Aorta (tissue), 5 donors: Measurements from ENCODE around the gene VWA8. TPM values are rescaled to one million over a fixed set of nuclear protein-coding genes. Genes with fewer than 3 reads are reported as not detected.

Experiments used
- ATAC-seq: fragments of 200-7000 bp; cut with Tn5 transposase; one replicate; pipeline ENCODE4 v1.9.1; 2022; ENCODE audit warnings: moderate library complexity; ENCODE audit not compliant: low FRiP score
- DNase-seq, 2 donors: peaks; one replicate each; pipeline ENCODE4 v3.0.0-alpha.2; 2020
- H3K27ac ChIP-seq, 2 donors: one replicate each; pipeline ENCODE4 v1.5.1; 2013; ENCODE audit warnings: low read length in 2 of 2, mild to moderate bottlenecking in 2 of 2, moderate library complexity in 2 of 2, control low read depth in 1 of 2, inconsistent platforms in 1 of 2, low read depth in 1 of 2
- H3K27me3 ChIP-seq, 2 donors: one replicate each; pipeline ENCODE4 v1.6.1; 2013; ENCODE audit warnings: control low read depth in 1 of 2, low read length in 1 of 2, mild to moderate bottlenecking in 1 of 2, moderate library complexity in 1 of 2; ENCODE audit not compliant: insufficient read depth in 2 of 2, control insufficient read depth in 1 of 2
- H3K36me3 ChIP-seq, 2 donors: one replicate each; pipeline ENCODE4 v1.6.1; 2013; ENCODE audit warnings: control low read depth in 1 of 2, low read length in 1 of 2, mild to moderate bottlenecking in 1 of 2; ENCODE audit not compliant: insufficient read depth in 2 of 2, control insufficient read depth in 1 of 2
- H3K4me1 ChIP-seq, 2 donors: one replicate each; pipeline ENCODE4 v1.6.1; 2013; ENCODE audit warnings: low read length in 2 of 2, control low read depth in 1 of 2, mild to moderate bottlenecking in 1 of 2, moderate library complexity in 1 of 2; ENCODE audit not compliant: insufficient read depth in 2 of 2, control insufficient read depth in 1 of 2
- H3K4me3 ChIP-seq, 2 donors: one replicate each; pipeline ENCODE4 v1.5.1; 2013; ENCODE audit warnings: low read length in 2 of 2, control low read depth in 1 of 2, mild to moderate bottlenecking in 1 of 2
- H3K9me3 ChIP-seq: one replicate; pipeline ENCODE4 v1.6.1; 2013; ENCODE audit warnings: mild to moderate bottlenecking, low read length; ENCODE audit not compliant: control insufficient read depth
- WGBS, 2 donors: extraction: QIAGEN DNeasy Blood & Tissue Kit; methylation state at CpG; one replicate each; pipeline ENCODE4 v1.1.7; 2013; 5-methylcytosine and 5-hydroxymethylcytosine counted together
- intact Hi-C, 2 donors: fragments of 100-400 bp; cut with DNase I; formaldehyde crosslinking; loops; one replicate each; pipeline versions ENCODE4 v1.14.2 to v1.15.0; 2022
- polyA plus RNA-seq, 2 donors: library from polyadenylated mRNA; stranded (reverse); fragments of 200-250 nt; gene quantifications; one replicate each; pipeline ENCODE4 v1.2.3, GENCODE V29; 2013
- total RNA-seq, 2 donors: library from RNA; stranded (reverse); fragmentation: NEBNext Ultra II Directional; extraction: Animal tissue kit (Norgen Biotek cat#: 25700); gene quantifications; one replicate each; pipeline ENCODE4 v1.2.1, GENCODE V29; 2021
- donor health status: healthy with polysubstance abuse.
- donor health status: Bipolar disorder and iron deficiency.
- donor health status: DM: no; HTN: no; CAD: no.
- donor health status: DM: no; HTN: no; CAD: no.
- donor health status: DM: yes; HTN: yes; CAD: no.

Gene VWA8
- total and polyA plus RNA-seq, 4 donors: 1.9 to 18.2 (median 9.8) TPM

DNA sequence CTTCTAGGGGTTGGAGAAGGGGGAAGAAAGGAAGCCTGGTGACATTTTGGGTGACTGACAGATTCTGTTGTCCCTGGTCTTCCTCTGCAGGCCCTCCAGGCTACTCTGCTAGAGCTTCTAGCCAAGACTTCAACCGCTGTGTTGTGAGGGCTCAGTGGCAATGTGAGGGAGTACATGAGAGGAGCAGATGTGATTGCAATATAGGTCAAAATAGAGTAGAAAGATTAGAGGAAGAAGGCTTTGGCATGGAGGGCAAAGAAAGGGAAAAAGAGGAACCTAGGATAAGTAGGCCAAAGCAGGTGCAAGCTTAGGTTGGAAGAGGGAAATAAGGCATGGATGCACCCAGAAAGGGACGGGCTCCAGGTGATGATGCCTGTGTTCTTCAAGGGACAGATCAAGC, 286.7 kb downstream of the VWA8 start:
- WGBS, 2 donors: 47 to 53% methylated on average over 2 of the region's 2 CpGs
- intact Hi-C loops: loop anchor here (5.0 to 10.0 kb wide), 2 partner anchors 38 to 151 kb away; no protein-coding TSS in a partner anchor

DNA sequence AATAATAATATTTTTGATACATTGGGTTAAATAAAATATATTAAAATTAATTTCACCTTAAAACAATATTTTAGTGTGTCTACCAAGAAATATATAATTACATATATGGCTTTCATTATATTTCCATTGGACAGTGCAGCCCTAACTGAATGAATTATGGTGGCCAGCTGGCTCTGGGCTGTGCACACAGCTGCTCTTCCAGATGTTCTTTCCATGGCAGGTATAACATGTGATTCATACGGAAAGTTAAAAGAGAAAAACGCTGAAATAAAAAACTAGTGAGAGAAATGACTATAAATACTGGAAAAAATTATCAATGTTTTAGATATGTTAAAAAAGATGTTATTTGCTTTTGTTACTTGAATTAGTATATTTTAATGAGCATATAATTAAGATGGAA, 287.3 kb downstream of the VWA8 start:
- Histone ChIP-seq H3K9me3 (no peaks in the 10 kb centered on the region), H3K36me3 (no peaks in the 10 kb centered on the region), H3K4me1 (peaks cover 0 to 3% of the 10 kb centered on the region in 2 donors), H3K4me3 (no peak overlapping the region), H3K27ac (no peak overlapping the region), H3K27me3 (no peaks in the 10 kb centered on the region)
- 75 to 86% methylated on average over 2 of the region's 2 CpGs for WGBS, 2 donors
- intact Hi-C loops: loop anchor here (5.0 to 10.0 kb wide), 2 partner anchors 39 to 151 kb away; no protein-coding TSS in a partner anchor
- no peak for ATAC-seq
- DNase-seq: no peak

More for the DNA sequence above, 286.7 kb downstream of the VWA8 start:
- no peak for ATAC-seq
- no peaks in the 10 kb centered on the region for H3K36me3 ChIP-seq
- no peak overlapping the region for H3K4me3 ChIP-seq
- no peaks in the 10 kb centered on the region for H3K9me3 ChIP-seq
- H3K27me3 ChIP-seq: no peaks in the 10 kb centered on the region
- H3K27ac ChIP-seq: no peak overlapping the region
- no peak for DNase-seq
- peaks cover 0 to 3% of the 10 kb centered on the region in 2 donors for H3K4me1 ChIP-seq

DNA sequence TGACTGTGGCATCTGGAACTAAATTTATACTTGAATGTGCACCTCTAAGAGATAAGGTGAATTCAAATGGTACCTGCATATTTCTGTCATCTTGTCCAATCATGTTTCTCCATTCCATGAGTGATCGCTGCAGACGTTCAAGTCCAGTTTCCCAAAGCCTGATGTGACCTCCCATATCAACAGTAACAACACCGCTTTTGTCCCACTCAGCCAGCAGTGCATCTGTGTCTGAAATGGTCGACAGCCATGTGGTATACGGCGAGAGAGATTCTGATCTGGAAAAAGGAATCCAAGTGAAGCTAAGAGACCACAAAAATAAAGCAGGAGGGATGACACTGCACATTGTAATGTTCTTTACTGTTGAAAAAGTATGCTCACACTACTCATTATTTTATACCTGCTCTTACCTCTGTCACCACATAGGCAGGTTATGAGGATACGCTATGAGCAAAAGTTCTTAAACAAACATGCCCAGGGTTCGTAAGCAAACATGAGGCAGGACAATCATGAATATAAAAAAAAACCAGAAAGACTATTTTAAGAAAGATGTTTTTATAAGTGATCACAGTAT, 290.0 kb downstream of the VWA8 start:
- H3K4me3 ChIP-seq: no peak overlapping the region
- H3K27ac ChIP-seq: no peak overlapping the region
- H3K27me3 ChIP-seq: no peaks in the 10 kb centered on the region
- H3K9me3 ChIP-seq: no peaks in the 10 kb centered on the region
- peaks cover 0 to 3% of the 10 kb centered on the region in 2 donors for H3K4me1 ChIP-seq
- WGBS, 2 donors: 68 to 73% methylated on average over 8 of the region's 8 CpGs
- DNase-seq (no peak), ATAC-seq (no peak)
- no peaks in the 10 kb centered on the region for H3K36me3 ChIP-seq
- intact Hi-C loops: loop anchor here (5.0 to 10.0 kb wide), 2 partner anchors 41 to 154 kb away; no protein-coding TSS in a partner anchor

DNA sequence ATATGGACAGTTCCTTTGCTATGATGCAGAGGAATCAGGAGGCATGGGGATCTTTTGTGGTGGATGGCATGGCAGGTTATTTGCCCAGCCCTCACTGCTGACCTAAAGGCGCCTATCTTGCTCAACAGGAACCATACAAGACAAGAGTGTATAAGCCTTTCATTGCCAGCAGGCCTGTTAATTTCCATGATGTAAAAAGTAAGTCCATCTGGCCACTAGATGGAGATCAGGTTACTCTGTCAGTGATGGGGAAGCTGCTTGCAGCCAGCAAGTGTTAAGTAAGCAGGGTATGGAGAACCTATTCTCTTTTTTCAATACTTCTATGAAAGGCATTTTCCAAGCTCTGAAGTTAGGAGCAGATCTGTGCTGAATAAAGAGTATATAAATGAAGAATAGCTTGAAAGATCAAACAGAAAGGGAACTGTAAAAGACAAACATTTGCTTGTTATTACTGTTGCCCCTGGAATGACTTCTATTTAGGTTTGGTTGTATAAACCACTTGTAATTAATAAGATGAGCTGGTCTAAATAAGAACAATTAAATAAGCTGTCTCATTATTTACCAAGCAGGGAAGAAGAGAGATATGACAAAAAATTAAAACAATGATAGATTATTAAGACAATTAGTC, 292.7 kb downstream of the VWA8 start:
- H3K9me3 ChIP-seq: no peaks in the 10 kb centered on the region
- no peak overlapping the region for H3K27ac ChIP-seq
- intact Hi-C loops: loop anchor here (2.0 to 10.0 kb wide), 3 partner anchors 377 to 444 kb away; partner anchors contain the start of gene DGKH (in 1 of the 2)
- no peaks in the 10 kb centered on the region for H3K27me3 ChIP-seq
- H3K4me1 ChIP-seq: no peaks in the 10 kb centered on the region
- H3K4me3 ChIP-seq: no peak overlapping the region
- peak; percentile 92 for ATAC-seq
- peak in 1 of 2 donors; percentile 62 for DNase-seq
- 10 to 13% methylated on average over 1 of the region's 1 CpG for WGBS, 2 donors
- H3K36me3 ChIP-seq: no peaks in the 10 kb centered on the region

DNA sequence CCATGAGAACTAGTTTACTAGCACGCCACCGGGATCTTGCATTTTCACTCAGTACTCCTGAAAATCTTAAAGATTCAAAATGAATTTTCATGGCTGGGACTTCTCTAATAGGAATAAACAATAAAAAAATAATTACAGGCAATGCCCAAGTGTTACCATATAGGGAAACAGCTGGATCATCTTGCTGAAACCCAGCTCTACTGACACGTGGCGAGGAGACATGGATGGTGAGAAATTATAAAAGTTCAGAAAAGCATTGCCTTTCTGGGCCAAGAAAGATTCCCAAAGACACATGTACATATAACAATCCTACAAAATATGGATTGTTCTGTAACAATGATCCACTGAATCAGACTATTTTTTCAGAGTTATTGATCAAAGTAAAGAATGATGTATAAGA, 294.3 kb downstream of the VWA8 start:
- no peak overlapping the region for H3K4me3 ChIP-seq
- no peaks in the 10 kb centered on the region for H3K4me1 ChIP-seq
- no peaks in the 10 kb centered on the region for H3K9me3 ChIP-seq
- H3K27me3 ChIP-seq: no peaks in the 10 kb centered on the region
- no peaks in the 10 kb centered on the region for H3K36me3 ChIP-seq
- ATAC-seq (no peak), DNase-seq (no peak)
- intact Hi-C loops: loop anchor here (5.0 to 10.0 kb wide), 2 partner anchors 378 to 446 kb away; partner anchors contain the start of gene DGKH (in 1 of the 2)
- no peak overlapping the region for H3K27ac ChIP-seq
- WGBS, 2 donors: 93% methylated on average over 4 of the region's 4 CpGs

DNA sequence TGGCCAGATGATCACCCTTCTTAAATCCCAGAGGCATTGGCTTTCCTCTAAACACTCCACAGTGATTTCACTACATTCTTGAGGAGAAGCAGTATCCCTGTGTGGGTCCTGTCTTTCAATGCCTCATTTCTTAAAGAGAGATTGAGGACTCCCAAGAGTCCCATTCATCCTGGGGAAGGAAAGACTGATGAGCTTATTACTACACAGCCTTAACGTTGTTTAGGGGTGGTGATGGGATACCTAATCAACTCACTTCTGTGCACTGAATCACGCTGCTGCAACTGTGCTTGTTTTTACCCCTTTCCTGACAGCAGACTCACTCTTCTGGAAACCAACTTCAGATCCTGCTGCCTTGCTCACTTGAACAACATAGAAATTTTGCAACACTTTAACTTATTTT, 300.5 kb downstream of the VWA8 start:
- Histone ChIP-seq H3K36me3 (no peaks in the 10 kb centered on the region), H3K4me1 (no peaks in the 10 kb centered on the region), H3K4me3 (no peak overlapping the region), H3K9me3 (no peaks in the 10 kb centered on the region), H3K27me3 (no peaks in the 10 kb centered on the region), H3K27ac (no peak overlapping the region)
- intact Hi-C loops: loop anchor here in 1 of 2 donors (10.0 kb wide), 1 partner anchor 384 kb away; the partner anchor contains the start of gene DGKH
- ATAC-seq (no peak), DNase-seq (no peak)
- WGBS, 2 donors: 85 to 90% methylated on average over 2 of the region's 2 CpGs

DNA sequence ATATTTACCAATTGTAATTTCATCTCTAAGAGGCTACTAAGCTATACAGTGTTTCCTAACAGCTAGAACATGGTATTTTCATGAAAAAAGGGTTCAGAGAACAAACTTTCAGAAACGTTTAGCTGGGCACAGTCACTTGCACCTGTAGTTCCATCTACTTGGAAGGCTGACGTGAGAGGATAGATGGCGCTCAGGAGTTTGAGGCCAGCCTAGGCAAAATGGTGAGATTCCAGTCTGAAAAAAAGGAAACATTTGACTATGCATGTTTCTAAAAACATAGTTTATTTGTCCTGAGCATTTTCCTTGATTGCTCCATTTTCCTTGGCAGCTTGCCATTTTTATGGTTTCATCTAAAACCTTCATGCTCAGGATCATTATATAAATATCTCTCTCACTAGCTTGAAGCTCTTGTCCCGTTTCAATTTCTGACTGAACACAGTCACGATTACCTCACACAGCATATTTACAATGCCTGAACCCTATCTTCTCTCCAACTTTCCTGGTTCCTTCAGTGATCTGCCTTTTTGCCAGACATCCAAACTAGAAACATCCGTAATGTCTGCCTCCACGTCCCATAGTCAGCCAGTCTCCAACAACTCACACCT, 302.8 kb downstream of the VWA8 start:
- H3K4me1 ChIP-seq: no peaks in the 10 kb centered on the region
- no peak for ATAC-seq

DNA sequence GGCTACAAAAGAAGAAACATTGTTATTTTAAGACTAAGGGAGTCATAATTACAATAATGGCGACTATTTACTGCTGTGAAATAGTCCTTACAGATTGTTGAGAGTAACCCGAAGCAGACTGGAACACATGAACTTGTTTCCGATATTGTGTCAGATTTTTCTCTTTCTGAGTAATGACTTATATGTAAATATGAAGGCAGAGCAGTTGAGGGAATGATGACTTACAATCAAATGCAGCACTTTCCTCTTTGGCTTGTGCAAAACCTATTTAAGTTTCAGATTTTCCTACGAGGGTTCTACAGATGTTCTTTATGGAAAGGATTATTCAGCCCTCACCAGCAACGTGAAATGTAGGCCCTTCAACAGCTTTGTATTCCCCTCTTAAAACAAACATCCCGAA, 304.9 kb downstream of the VWA8 start:
- WGBS, 2 donors: 81 to 87% methylated on average over 6 of the region's 6 CpGs
- intact Hi-C loops: no loop called here

More for the DNA sequence above, 302.8 kb downstream of the VWA8 start:
- H3K27me3 ChIP-seq: no peaks in the 10 kb centered on the region
- no peaks in the 10 kb centered on the region for H3K36me3 ChIP-seq
- H3K4me3 ChIP-seq: no peak overlapping the region
- H3K27ac ChIP-seq: no peak overlapping the region
- no peaks in the 10 kb centered on the region for H3K9me3 ChIP-seq
- DNase-seq: no peak
- WGBS, 2 donors: 28 to 31% methylated on average over 7 of the region's 7 CpGs
- intact Hi-C loops: no loop called here

More for the DNA sequence above, 304.9 kb downstream of the VWA8 start:
- Histone ChIP-seq H3K4me3 (no peak overlapping the region), H3K9me3 (no peaks in the 10 kb centered on the region), H3K36me3 (no peaks in the 10 kb centered on the region), H3K27me3 (no peaks in the 10 kb centered on the region), H3K27ac (no peak overlapping the region), H3K4me1 (no peaks in the 10 kb centered on the region)
- no peak for ATAC-seq
- no peak for DNase-seq
